Endothelial cell of umbilical vein (primary cell): ENCODE measurements around the gene EGLN1.

Experiments used
- TF ChIP-seq, protein P1 (sequence below): IDR thresholded peaks from 2 replicates; pipeline ENCODE4 v1.6.1; 2011; ENCODE audit not compliant: insufficient read depth, insufficient read length
- TF ChIP-seq, protein P2 (sequence below), 2 donors: IDR thresholded peaks; 1 replicate in 1 of 2; 2 replicates in 1 of 2; pipeline ENCODE4 v1.5.1; 2011; ENCODE audit warnings: low read length in 2 of 2, mild to moderate bottlenecking in 2 of 2, moderate library complexity in 2 of 2, control low read depth in 1 of 2, inconsistent platforms in 1 of 2, low read depth in 1 of 2; ENCODE audit not compliant: insufficient read depth in 1 of 2; ENCODE audit errors: extremely low read depth in 1 of 2

DNA sequence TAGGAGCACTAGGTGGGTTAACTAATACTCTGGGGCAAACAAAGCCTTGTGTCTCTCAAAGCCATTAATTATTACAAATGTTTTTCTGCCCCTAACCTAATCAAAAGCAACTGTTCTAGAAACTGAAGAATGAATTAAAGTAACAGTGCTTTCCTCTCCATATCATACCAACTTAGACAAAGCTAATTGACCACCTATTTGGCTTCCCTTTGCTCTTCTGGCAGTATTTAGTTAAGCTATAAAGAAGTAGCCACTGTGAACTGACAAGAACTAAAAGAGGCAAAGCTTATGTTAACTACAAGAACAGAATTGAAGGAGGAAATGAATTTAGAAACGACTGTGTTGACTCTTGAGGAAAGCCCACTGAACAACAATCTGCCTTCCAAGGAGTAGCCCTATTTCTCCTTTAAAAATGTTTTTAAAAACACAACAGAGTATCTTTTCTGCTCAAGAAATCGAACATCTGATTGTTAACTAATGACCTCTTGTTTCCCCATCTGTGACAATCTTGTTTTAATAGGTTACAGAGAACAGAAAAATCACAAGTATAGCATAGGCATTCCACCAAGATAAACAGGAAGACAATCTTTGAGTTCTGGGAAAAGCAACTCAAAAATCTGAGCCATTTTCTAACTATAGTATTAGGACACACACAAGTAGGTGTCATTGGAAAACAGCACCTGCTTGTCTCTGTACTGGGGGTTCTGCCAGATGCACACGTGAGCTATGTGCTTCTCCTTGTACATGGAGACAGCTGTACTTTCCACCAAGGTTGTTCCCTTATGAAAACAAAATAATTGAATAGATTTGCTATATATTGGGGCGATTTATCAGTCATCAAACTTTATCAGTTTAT is 3.1 kb upstream of the EGLN1 start:
- TF ChIP-seq, protein P1, sequence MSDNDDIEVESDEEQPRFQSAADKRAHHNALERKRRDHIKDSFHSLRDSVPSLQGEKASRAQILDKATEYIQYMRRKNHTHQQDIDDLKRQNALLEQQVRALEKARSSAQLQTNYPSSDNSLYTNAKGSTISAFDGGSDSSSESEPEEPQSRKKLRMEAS: no peak
- TF ChIP-seq, protein P2, sequence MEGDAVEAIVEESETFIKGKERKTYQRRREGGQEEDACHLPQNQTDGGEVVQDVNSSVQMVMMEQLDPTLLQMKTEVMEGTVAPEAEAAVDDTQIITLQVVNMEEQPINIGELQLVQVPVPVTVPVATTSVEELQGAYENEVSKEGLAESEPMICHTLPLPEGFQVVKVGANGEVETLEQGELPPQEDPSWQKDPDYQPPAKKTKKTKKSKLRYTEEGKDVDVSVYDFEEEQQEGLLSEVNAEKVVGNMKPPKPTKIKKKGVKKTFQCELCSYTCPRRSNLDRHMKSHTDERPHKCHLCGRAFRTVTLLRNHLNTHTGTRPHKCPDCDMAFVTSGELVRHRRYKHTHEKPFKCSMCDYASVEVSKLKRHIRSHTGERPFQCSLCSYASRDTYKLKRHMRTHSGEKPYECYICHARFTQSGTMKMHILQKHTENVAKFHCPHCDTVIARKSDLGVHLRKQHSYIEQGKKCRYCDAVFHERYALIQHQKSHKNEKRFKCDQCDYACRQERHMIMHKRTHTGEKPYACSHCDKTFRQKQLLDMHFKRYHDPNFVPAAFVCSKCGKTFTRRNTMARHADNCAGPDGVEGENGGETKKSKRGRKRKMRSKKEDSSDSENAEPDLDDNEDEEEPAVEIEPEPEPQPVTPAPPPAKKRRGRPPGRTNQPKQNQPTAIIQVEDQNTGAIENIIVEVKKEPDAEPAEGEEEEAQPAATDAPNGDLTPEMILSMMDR (IDR thresholded peaks at IDR 0.05; ENCODE audit: extremely low read depth in 1 of 2, insufficient read depth in 1 of 2, low read depth in 1 of 2, low read length in 2 of 2): no peak
